GM18951 (cell line): Measurements from ENCODE around the gene ODC1.
"Not testable (repeated sequence)": the region's sequence is repeated elsewhere in the genome, so short reads cannot be mapped to it uniquely, and the experiment has no call there.

Experiments used
- POLR2A ChIP-seq: IDR thresholded peaks from 4 replicates; pipeline ENCODE4 v1.6.1; 2011; ENCODE audit warnings: mild to moderate bottlenecking; ENCODE audit not compliant: insufficient read length, insufficient read depth; ENCODE audit errors: extremely low read depth
- in situ Hi-C: fragments of 300-500 bp; cut with MboI; formaldehyde crosslinking; loops from one replicate; pipeline ENCODE4 v1.12.0; 2022; ENCODE audit warnings: low sequenced_read_pairs, mixed read lengths, inconsistent platforms; ENCODE audit not compliant: unreplicated experiment

ODC1 gene

GRCh38 chr2:10475221-10475722, 27.1 kb upstream of the ODC1 start:
- in situ Hi-C loops: no loop called here
- TF ChIP-seq POLR2A: no peak

DNA sequence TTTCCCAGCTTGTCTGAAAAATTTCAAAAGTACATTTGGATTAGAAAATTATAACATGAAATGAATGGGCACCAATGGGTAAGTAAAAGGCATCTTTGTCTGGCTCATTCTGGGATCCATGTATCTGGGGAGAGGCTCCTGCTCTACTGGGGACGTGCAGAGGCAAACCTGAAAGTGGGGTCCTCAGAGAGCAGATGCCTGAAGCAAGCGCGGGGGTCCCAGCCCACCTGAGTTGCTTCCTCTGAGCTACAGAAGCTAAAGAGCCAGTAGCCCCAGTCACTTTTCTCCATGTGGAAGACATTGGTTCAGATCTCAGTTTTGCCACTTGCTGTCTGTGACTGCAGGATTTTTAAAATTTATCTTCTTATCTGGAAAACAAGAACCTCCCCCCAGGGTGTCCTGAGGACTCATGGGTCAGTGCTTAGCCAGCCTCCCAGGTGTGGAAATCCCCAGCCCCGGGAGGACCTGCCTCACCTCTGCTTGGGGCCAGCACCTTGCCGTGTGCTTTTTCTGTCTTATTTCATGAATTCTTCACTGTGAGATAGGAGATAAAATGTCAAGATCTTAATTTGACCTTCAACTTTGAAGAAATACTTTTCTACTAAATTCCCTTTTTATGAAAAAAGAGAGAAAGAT, 25.1 kb upstream of the ODC1 start:
- in situ Hi-C loops: no loop called here

DNA sequence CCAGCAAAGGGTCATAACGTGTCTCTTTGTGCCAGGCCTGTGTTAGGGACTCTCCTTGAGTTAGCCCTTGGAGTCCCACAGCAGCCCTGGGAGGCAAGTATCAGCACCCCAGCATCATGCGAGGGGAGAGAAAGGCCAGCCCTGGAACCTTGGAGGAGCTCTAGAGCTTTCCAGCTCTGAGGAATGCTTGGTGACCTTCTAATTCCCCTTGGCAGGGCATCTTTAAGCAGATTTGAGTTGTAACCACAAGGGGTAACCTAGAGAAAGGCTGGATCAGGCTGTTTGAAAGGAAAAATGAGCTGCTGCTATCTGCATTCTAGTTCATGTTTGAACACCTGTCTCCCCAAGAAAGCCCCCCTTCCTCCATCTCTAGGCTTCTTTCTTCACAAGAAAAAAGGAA, 23.8 kb upstream of the ODC1 start:
- in situ Hi-C loops: no loop called here
- TF ChIP-seq POLR2A: no peak

More for the DNA sequence above, 25.1 kb upstream of the ODC1 start:
- no peak for TF ChIP-seq POLR2A

GRCh38 chr2:10471046-10471571, 23.0 kb upstream of the ODC1 start:
- no peak for TF ChIP-seq POLR2A
- in situ Hi-C loops: no loop called here

GRCh38 chr2:10469955-10470608, 22.0 kb upstream of the ODC1 start:
- in situ Hi-C loops: no loop called here

DNA sequence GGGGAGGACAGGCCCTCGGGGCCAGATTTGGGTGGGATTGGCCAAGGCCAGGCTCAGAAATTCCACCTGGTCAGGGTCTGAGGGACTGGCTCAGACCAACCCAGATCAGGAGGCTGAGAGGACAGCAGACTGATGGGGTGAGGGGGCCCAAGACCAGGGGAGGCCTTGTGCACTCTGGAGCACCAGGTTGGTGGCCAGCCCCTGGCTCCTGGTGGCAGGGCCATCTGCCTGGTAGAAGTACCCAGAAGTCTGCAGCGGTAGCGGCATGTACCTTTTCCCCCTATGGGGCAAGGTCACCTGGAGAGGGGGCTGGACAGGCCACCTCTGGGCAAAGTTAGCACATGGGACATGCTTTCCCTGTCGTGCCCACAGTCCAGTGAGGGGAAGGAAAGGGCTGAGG, 21.2 kb upstream of the ODC1 start:
- in situ Hi-C loops: no loop called here
- no peak for TF ChIP-seq POLR2A

More at GRCh38 chr2:10469955-10470608, 22.0 kb upstream of the ODC1 start:
- no peak for TF ChIP-seq POLR2A

DNA sequence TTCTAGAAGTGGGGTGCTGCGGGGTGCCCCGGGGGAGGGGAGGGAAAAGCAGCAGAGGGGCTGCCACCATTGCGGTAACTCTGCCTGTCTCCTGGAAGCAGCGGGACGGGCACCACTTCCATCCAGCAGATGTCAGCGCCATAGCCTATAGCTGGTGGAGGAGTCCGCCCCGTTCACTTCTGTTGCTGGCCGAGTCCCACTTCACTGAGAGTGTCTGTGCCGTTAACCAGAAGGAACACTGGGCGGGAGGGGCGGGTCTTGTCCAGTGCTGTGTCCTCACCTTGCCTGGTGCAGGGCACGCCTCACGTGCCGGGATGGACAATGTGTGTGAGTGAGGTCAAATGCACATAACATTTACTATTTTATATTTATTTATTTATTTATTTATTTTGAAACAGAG, 19.3 kb upstream of the ODC1 start:
- in situ Hi-C loops: no loop called here
- no peak for TF ChIP-seq POLR2A

DNA sequence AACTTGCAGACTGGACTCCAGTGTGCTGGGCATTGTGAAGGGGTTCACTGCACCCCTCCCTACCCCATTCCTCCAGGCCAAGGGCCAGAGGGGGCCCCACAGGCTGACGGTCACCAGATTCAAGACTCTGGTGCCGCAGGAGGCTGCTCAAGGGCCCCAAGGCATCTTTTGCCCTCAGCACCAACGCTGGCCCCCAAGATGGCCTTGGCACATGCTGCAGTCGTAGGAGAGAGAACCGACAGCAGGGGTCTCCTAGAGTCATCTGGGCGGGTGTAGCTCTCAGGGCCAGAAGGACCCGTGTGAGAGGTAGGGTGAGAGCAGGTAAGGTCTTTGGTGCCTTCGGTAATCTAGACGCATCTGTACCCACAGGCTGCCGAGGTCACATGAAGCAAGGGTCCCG, 18.7 kb upstream of the ODC1 start:
- no peak for TF ChIP-seq POLR2A
- in situ Hi-C loops: no loop called here

GRCh38 chr2:10465910-10466309, 17.8 kb upstream of the ODC1 start:
- in situ Hi-C loops: no loop called here
- no peak for TF ChIP-seq POLR2A

DNA sequence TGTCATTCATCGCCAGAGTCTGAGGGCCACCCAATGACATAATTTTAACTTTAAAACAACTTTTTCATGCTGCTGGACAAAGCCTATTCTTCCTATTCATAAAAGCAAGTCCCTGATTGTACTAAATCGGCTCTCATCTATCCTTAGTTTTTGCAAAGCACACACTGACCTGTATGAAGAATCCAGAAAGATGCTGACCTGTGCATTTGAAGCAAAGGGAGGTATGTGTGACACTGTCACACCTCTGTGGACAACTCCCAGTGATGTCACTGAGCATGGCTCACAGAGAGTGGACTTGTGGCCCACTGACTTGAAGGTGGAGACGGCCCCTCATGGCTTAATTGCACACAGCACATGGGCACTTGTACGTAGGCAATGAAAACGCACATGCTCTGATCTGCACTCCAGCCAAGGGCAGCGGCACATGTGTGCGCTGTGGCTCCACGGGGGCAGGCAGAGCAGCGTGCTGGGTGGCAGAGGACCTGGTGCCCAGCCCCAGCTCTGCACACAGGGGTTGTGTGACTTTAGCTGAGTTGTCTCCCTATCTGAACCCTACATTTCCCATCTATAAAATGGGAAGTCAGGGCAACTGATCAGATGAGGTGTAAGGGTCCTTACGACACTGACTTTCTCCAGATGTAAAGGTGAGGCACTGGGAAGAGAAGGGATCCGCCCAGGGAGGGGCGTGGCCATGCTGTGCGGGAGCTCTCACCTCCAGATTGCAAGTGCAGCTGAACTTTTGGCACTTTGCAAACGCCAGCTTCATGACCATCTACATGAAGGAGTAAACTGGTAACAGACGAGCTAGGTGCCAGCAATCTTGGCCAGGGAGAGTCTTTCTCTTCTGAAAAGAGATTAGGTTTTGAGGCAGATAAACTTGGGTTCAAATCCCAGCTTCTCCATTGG, 14.3 kb upstream of the ODC1 start:
- TF ChIP-seq POLR2A: no peak
- in situ Hi-C loops: no loop called here

GRCh38 chr2:10460366-10460796, 12.3 kb upstream of the ODC1 start:
- no peak for TF ChIP-seq POLR2A
- in situ Hi-C loops: no loop called here

- in situ Hi-C loops: no loop called here
Measured at GRCh38 chr2:10457846-10458598, 9.9 kb upstream of the ODC1 start.

GRCh38 chr2:10457195-10457594, 9.1 kb upstream of the ODC1 start:
- in situ Hi-C loops: not testable (repeated sequence)

More at GRCh38 chr2:10457846-10458598, 9.9 kb upstream of the ODC1 start:
- no peak for TF ChIP-seq POLR2A
